GM21526 (cell line): Measurements from ENCODE around the gene UGT1A8.

ENCODE experiments used
- ATAC-seq: cut with Tn5 transposase; IDR thresholded peaks from one replicate; pipeline ENCODE4 v1.9.1; 2021; ENCODE audit warnings: moderate library complexity; ENCODE audit not compliant: unreplicated experiment, low FRiP score

The UGT1A8 gene

GRCh38 chr2:233794128-233794658 lies 176.8 kb downstream of the UGT1A8 start:
- no peak for ATAC-seq

- ATAC-seq, result no peak
Observed at GRCh38 chr2:233795735-233796171, 178.3 kb downstream of the UGT1A8 start.

GRCh38 chr2:233796254-233796653 lies 178.8 kb downstream of the UGT1A8 start:
- no peak for ATAC-seq

- ATAC-seq, result no peak
Observed at GRCh38 chr2:233798335-233799086, 181.1 kb downstream of the UGT1A8 start.

- no peak for ATAC-seq
Observed at GRCh38 chr2:233799087-233799665, 181.7 kb downstream of the UGT1A8 start.

- ATAC-seq, result no peak
Observed at GRCh38 chr2:233799716-233800115, 182.3 kb downstream of the UGT1A8 start.

- no peak for ATAC-seq
Observed at GRCh38 chr2:233800208-233800607, 182.8 kb downstream of the UGT1A8 start.

- ATAC-seq, result no peak
Observed at GRCh38 chr2:233801357-233802131, 184.1 kb downstream of the UGT1A8 start.

- ATAC-seq, result no peak
Observed at GRCh38 chr2:233802132-233802815, 184.8 kb downstream of the UGT1A8 start.

- ATAC-seq, result no peak
Observed at GRCh38 chr2:233803292-233803911, 186.0 kb downstream of the UGT1A8 start.

GRCh38 chr2:233803994-233804393 lies 186.6 kb downstream of the UGT1A8 start:
- ATAC-seq, result no peak

GRCh38 chr2:233807215-233807865 lies 189.9 kb downstream of the UGT1A8 start:
- no peak for ATAC-seq

- no peak for ATAC-seq
Observed at GRCh38 chr2:233807966-233808935, 190.8 kb downstream of the UGT1A8 start.

GRCh38 chr2:233810385-233810784 lies 193.0 kb downstream of the UGT1A8 start:
- no peak for ATAC-seq

GRCh38 chr2:233811087-233811486 lies 193.7 kb downstream of the UGT1A8 start:
- no peak for ATAC-seq

GRCh38 chr2:233811732-233812131 lies 194.3 kb downstream of the UGT1A8 start:
- no peak for ATAC-seq

- ATAC-seq, result no peak
Observed at GRCh38 chr2:233813236-233814055, 196.0 kb downstream of the UGT1A8 start.
